ENCODE data around the gene RGS3.

DNA sequence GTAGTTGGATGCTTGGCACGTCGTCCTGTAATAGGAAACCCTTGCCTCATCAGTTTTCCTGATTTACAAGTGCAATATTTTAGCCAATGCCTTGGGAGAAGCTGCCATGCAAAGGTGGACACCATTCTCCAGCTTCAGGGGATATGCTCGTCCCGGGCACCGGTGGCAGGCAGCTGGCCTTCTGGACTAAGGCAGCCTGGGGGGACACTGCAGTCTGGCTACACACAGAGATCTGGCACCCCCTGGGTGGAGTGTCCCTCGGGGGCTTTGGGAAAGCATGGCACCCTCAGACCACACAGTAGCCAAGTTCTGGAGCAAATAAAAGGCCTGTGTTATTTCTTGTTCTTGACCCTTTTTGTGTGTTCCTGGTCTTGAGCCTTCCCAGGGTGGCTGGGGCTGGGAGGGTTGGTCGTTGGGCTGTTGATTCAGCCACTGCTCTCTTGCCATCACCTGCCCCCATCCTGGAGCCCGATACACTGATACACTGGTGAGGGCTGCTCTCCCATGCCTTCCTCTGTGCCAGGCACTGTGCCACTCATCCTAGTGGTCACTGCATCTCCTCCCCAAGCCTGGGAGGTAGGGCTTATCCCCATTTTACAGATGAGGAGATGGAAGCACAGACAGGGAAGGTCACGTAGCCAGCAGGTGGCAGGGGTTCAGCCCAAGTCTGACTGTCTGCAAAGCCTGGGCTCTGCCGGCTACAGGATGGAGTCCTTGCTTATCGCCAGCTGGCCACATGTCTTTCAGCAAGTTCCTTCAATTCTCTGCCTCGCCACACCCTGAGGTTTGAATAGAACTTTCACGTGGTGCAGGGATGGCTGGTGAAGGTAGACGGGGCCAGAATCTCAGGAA, 134.1 kb downstream of the RGS3 start:
- TF ChIP-seq, protein P1, sequence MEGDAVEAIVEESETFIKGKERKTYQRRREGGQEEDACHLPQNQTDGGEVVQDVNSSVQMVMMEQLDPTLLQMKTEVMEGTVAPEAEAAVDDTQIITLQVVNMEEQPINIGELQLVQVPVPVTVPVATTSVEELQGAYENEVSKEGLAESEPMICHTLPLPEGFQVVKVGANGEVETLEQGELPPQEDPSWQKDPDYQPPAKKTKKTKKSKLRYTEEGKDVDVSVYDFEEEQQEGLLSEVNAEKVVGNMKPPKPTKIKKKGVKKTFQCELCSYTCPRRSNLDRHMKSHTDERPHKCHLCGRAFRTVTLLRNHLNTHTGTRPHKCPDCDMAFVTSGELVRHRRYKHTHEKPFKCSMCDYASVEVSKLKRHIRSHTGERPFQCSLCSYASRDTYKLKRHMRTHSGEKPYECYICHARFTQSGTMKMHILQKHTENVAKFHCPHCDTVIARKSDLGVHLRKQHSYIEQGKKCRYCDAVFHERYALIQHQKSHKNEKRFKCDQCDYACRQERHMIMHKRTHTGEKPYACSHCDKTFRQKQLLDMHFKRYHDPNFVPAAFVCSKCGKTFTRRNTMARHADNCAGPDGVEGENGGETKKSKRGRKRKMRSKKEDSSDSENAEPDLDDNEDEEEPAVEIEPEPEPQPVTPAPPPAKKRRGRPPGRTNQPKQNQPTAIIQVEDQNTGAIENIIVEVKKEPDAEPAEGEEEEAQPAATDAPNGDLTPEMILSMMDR (IDR thresholded peaks at IDR 0.05; ENCODE audit: extremely low read depth in 1 of 2, insufficient read depth in 1 of 2, low read depth in 1 of 2, low read length in 2 of 2) = peak in 1 of 2 donors; percentile 6
- TF ChIP-seq POLR2AphosphoS5 (IDR thresholded peaks at IDR 0.05; ENCODE audit: insufficient read depth, low read depth, low read length) (no peak), POLR2A (IDR thresholded peaks at IDR 0.05; ENCODE audit: low read depth, low read length) (peak; percentile 18), EZH2 (IDR thresholded peaks at IDR 0.05; ENCODE audit: borderline replicate concordance, low read depth, low read length, severe bottlenecking) (no peak), JUN (IDR thresholded peaks at IDR 0.05; ENCODE audit: borderline replicate concordance, insufficient read depth, insufficient read length, low read depth) (no peak), MYC (IDR thresholded peaks at IDR 0.05; ENCODE audit: low read depth, low read length) (no peak), FOS (IDR thresholded peaks at IDR 0.05; ENCODE audit: borderline replicate concordance, insufficient read depth, low read length) (no peak), GATA2 (IDR thresholded peaks at IDR 0.05; ENCODE audit: insufficient read depth, insufficient read length, low read depth, low read length) (no peak)
- TF ChIP-seq, protein P2, sequence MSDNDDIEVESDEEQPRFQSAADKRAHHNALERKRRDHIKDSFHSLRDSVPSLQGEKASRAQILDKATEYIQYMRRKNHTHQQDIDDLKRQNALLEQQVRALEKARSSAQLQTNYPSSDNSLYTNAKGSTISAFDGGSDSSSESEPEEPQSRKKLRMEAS (IDR thresholded peaks at IDR 0.05; ENCODE audit: insufficient read depth, insufficient read length) = no peak
